ENCODE measurements around the gene CUX1. TPM values are rescaled to one million over a fixed set of nuclear protein-coding genes. Genes with fewer than 3 reads are reported as not detected.

Gene CUX1
- polyA plus RNA-seq, 1 experiment, result 29.7 TPM

- ChIA-PET POLR2A (no interaction called here), CTCF (no interaction called here)
- no peak for DNase-seq (ENCODE audit: low read depth, low spot score)
- Histone ChIP-seq H3K27me3 (ENCODE audit: control insufficient read depth, insufficient read depth, low read length) (no peaks in the 10 kb centered on the region), H3K9me3 (ENCODE audit: control insufficient read depth, insufficient read depth, low read length) (no peaks in the 10 kb centered on the region; the same call in 1 of the 2 replicates), H3K4me3 (ENCODE audit: low read depth, low read length) (no peak overlapping the region), H3K27ac (ENCODE audit: low read depth, low read length) (peak overlapping the region; percentile 68)
- TF ChIP-seq, protein P1, sequence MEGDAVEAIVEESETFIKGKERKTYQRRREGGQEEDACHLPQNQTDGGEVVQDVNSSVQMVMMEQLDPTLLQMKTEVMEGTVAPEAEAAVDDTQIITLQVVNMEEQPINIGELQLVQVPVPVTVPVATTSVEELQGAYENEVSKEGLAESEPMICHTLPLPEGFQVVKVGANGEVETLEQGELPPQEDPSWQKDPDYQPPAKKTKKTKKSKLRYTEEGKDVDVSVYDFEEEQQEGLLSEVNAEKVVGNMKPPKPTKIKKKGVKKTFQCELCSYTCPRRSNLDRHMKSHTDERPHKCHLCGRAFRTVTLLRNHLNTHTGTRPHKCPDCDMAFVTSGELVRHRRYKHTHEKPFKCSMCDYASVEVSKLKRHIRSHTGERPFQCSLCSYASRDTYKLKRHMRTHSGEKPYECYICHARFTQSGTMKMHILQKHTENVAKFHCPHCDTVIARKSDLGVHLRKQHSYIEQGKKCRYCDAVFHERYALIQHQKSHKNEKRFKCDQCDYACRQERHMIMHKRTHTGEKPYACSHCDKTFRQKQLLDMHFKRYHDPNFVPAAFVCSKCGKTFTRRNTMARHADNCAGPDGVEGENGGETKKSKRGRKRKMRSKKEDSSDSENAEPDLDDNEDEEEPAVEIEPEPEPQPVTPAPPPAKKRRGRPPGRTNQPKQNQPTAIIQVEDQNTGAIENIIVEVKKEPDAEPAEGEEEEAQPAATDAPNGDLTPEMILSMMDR (IDR thresholded peaks at IDR 0.05; ENCODE audit: low read depth, low read length), result no peak
These were observed 105.5 kb downstream of the CUX1 start for GRCh38 chr7:101922631-101923601.

GRCh38 chr7:101923602-101923985, 106.2 kb downstream of the CUX1 start:
- no peaks in the 10 kb centered on the region; the same call in 1 of the 2 replicates for H3K9me3 ChIP-seq (ENCODE audit: control insufficient read depth, insufficient read depth, low read length)
- DNase-seq (ENCODE audit: low read depth, low spot score), result no peak
- POLR2A ChIA-PET, result no interaction called here
- H3K27me3 ChIP-seq (ENCODE audit: control insufficient read depth, insufficient read depth, low read length), result no peaks in the 10 kb centered on the region
- TF ChIP-seq, protein P1 (IDR thresholded peaks at IDR 0.05; ENCODE audit: low read depth, low read length), result no peak
- CTCF ChIA-PET, result no interaction called here
- H3K27ac ChIP-seq (ENCODE audit: low read depth, low read length), result peak overlapping the region; percentile 47
- H3K4me3 ChIP-seq (ENCODE audit: low read depth, low read length), result no peak overlapping the region

- Histone ChIP-seq H3K27ac (ENCODE audit: low read depth, low read length) (peak overlapping the region; percentile 47), H3K9me3 (ENCODE audit: control insufficient read depth, insufficient read depth, low read length) (no peaks in the 10 kb centered on the region; the same call in 1 of the 2 replicates), H3K27me3 (ENCODE audit: control insufficient read depth, insufficient read depth, low read length) (no peaks in the 10 kb centered on the region), H3K4me3 (ENCODE audit: low read depth, low read length) (no peak overlapping the region)
- no peak for DNase-seq (ENCODE audit: low read depth, low spot score)
- TF ChIP-seq, protein P1 (IDR thresholded peaks at IDR 0.05; ENCODE audit: low read depth, low read length), result no peak
- ChIA-PET POLR2A (no interaction called here), CTCF (no interaction called here)
These were observed 106.7 kb downstream of the CUX1 start for GRCh38 chr7:101924171-101924570.

- H3K27me3 ChIP-seq (ENCODE audit: control insufficient read depth, insufficient read depth, low read length), result no peaks in the 10 kb centered on the region
- TF ChIP-seq, protein P1 (IDR thresholded peaks at IDR 0.05; ENCODE audit: low read depth, low read length), result no peak
- H3K9me3 ChIP-seq (ENCODE audit: control insufficient read depth, insufficient read depth, low read length), result peaks cover 15% of the 10 kb centered on the region
- no peak overlapping the region for H3K27ac ChIP-seq (ENCODE audit: low read depth, low read length)
- no peak for DNase-seq (ENCODE audit: low read depth, low spot score)
- H3K4me3 ChIP-seq (ENCODE audit: low read depth, low read length), result no peak overlapping the region
- POLR2A ChIA-PET, result no interaction called here
- CTCF ChIA-PET, result no interaction called here
These were observed 108.8 kb downstream of the CUX1 start for GRCh38 chr7:101926265-101926664.

DNA sequence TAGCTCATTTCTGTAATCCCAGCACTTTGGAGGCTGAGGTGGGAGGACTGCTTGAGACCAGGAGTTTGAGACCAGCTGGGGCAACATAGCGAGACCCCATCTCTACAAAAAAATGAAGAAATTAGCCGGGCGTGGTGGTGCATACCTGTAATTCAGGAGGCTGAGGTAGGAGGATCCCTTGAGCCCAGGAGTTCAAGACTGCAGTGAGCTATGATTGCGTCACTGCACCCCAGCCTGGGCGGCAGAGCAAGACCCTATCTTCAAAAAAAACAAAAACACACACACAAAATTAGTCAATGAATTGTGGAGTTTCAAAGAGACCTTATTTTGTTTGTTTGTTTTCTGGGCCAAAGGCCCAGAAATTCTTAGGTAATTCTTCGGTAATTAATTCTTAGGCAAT, 110.0 kb downstream of the CUX1 start:
- Histone ChIP-seq H3K4me3 (ENCODE audit: low read depth, low read length) (no peak overlapping the region), H3K27ac (ENCODE audit: low read depth, low read length) (no peak overlapping the region), H3K27me3 (ENCODE audit: control insufficient read depth, insufficient read depth, low read length) (no peaks in the 10 kb centered on the region), H3K9me3 (ENCODE audit: control insufficient read depth, insufficient read depth, low read length) (peaks cover 15% of the 10 kb centered on the region)
- ChIA-PET CTCF (no interaction called here), POLR2A (no interaction called here)
- no peak for DNase-seq (ENCODE audit: low read depth, low spot score)
- TF ChIP-seq, protein P1 (IDR thresholded peaks at IDR 0.05; ENCODE audit: low read depth, low read length), result no peak

All from AG04450 (cell line).